HG03442 (cell line): ENCODE data around the gene ORAI1.
"Not testable (repeated sequence)": the region's sequence is repeated elsewhere in the genome, so short reads cannot be mapped to it uniquely, and the experiment has no call there.

Source experiments
- ATAC-seq: cut with Tn5 transposase; IDR thresholded peaks from one replicate; pipeline ENCODE4 v1.9.1; 2021; ENCODE audit warnings: mild to moderate bottlenecking, moderate library complexity; ENCODE audit not compliant: unreplicated experiment

The ORAI1 gene

GRCh38 chr12:121641343-121641630 is 15.0 kb downstream of the ORAI1 start:
- no peak for ATAC-seq

GRCh38 chr12:121648458-121649028 is 22.2 kb downstream of the ORAI1 start:
- no peak for ATAC-seq

GRCh38 chr12:121649322-121649721 is 23.0 kb downstream of the ORAI1 start:
- no peak for ATAC-seq

GRCh38 chr12:121649819-121650353 is 23.6 kb downstream of the ORAI1 start:
- ATAC-seq = no peak

- ATAC-seq = no peak
Observed at GRCh38 chr12:121651320-121651719, 25.0 kb downstream of the ORAI1 start.

- ATAC-seq = no peak
Observed at GRCh38 chr12:121652767-121653497, 26.6 kb downstream of the ORAI1 start.

- ATAC-seq = no peak
Observed at GRCh38 chr12:121653999-121654398, 27.7 kb downstream of the ORAI1 start.

GRCh38 chr12:121656122-121656521 is 29.8 kb downstream of the ORAI1 start:
- no peak for ATAC-seq

- ATAC-seq = no peak
Observed at GRCh38 chr12:121657305-121658008, 31.1 kb downstream of the ORAI1 start.

GRCh38 chr12:121661353-121662105 is 35.2 kb downstream of the ORAI1 start:
- ATAC-seq = not testable (repeated sequence)

- no peak for ATAC-seq
Observed at GRCh38 chr12:121663610-121663929, 37.2 kb downstream of the ORAI1 start.

GRCh38 chr12:121666829-121667228 is 40.5 kb downstream of the ORAI1 start:
- ATAC-seq = not testable (repeated sequence)

- ATAC-seq = no peak
Observed at GRCh38 chr12:121668750-121669520, 42.6 kb downstream of the ORAI1 start.

GRCh38 chr12:121669521-121669900 is 43.2 kb downstream of the ORAI1 start, which contains the start of gene MORN3:
TSS of gene MORN3 (minus strand) at chr12:121669654. CDS start at chr12:121669483, 171 bp downstream.
- ATAC-seq = no peak

- ATAC-seq = no peak
Observed at GRCh38 chr12:121673013-121673511, 46.7 kb downstream of the ORAI1 start.

- no peak for ATAC-seq
Observed at GRCh38 chr12:121676190-121676589, 49.9 kb downstream of the ORAI1 start.

GRCh38 chr12:121678305-121678704 is 52.0 kb downstream of the ORAI1 start:
- no peak for ATAC-seq

GRCh38 chr12:121678716-121679300 is 52.5 kb downstream of the ORAI1 start:
- ATAC-seq = no peak

GRCh38 chr12:121679661-121680197 is 53.4 kb downstream of the ORAI1 start:
- ATAC-seq = not testable (repeated sequence)

GRCh38 chr12:121688966-121689365 is 62.6 kb downstream of the ORAI1 start:
- ATAC-seq = no peak
